Activated T-cell treated with anti-CD3 and anti-CD28 coated beads for 4 hours (primary cell): ENCODE results near the gene PDIA6.

Experiments used
- DNase-seq: peaks from one replicate; pipeline ENCODE4 v3.0.0-alpha.2; 2020

The PDIA6 gene

DNA sequence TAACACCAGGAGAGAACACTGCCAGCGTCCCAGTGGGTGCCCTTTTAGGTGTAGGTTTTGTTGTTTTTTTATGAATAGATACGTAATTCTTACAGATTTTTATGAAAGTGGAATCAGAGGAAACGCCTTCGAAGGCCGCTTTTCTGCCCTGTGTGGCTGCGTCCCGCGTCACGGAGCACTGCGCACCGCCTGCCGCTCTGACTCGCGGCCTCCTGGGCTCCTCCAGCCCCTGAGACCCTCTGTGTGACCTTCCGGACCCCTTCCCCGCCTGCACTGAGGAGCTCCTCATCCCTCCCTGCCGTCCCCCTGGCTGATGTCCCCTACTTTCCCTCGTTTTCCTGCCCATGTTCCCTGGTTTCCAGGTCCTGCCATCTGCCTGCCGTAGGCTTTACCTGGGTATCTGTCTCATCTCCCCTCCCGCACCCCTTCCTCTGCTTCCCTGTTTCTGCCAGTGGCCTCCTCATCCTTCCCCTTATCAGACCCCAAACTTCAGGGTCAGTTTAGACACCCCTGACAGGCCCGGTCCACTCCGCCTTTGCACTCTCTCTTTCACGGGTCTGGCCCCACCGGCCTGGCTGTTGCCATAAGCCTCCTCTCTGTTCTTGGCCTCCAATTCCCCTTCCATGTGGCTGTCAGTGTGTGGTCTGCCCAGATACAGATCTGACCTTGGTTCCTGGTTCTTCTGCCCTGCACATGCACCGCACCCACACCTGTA lies 32.7 kb downstream of the PDIA6 start:
- DNase-seq = no peak

DNA sequence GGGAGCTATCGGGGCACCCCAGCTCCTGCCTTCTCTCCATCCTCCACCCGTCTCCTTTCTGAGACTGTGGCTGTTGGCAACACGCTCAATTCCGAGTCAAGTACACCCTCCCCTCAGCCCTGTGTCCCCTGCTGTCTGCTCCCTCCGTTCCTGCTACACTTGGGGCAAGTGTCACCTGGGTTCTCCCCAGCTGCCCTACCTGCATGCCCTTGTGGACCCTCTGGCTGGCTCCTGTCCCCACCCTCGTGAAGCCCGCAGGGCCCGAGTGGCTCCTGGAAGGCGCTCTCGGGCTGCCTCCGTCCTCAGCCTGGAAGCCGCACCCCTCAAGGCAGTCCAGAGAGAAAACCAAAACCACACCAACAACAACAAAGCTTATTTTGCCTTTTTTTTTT lies 33.9 kb downstream of the PDIA6 start:
- DNase-seq = no peak

- DNase-seq = no peak
These were observed 34.5 kb downstream of the PDIA6 start for GRCh38 chr2:10777842-10778723.

- no peak for DNase-seq
These were observed 35.3 kb downstream of the PDIA6 start for GRCh38 chr2:10777111-10777841.

GRCh38 chr2:10776231-10776977 lies 36.2 kb downstream of the PDIA6 start:
- DNase-seq = no peak

GRCh38 chr2:10775831-10776230 lies 36.8 kb downstream of the PDIA6 start:
- no peak for DNase-seq

DNA sequence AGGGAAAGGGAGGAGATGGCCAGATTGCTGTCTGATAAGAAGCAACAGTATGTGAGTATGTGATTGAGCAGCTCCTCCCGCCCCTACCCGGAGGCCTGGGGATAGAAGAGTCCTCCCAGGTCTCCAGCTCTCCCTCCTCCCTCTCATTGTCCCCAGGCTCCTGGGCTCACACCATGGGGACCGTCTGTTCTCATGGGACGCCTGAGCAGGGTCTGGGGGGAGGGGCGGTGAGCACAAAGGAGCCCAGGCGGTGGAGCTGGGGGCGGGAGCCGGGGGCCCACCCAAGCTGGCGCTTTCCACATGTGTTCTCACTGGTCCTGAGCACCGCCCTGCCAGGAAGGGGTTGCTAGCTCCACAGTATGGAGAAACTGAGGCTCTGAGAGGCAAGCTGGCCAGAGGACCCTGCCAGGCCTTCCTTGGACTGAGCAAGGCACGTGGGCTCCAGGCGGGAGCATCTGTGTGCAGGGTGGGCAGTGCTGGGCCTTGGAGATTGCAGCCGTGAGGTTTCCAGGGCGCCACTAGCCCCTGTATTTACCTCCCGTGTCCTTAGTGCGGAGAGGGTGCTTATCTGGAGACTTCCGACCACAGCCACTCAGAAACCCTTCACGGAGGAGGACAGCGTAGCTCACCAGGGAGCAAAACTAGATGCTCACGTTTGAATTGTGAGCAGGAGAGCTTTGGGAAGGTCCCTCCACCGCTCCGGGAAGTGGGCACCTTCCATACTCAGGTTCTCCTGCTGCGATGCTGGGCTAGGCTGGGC lies 37.4 kb downstream of the PDIA6 start:
- no peak for DNase-seq

DNA sequence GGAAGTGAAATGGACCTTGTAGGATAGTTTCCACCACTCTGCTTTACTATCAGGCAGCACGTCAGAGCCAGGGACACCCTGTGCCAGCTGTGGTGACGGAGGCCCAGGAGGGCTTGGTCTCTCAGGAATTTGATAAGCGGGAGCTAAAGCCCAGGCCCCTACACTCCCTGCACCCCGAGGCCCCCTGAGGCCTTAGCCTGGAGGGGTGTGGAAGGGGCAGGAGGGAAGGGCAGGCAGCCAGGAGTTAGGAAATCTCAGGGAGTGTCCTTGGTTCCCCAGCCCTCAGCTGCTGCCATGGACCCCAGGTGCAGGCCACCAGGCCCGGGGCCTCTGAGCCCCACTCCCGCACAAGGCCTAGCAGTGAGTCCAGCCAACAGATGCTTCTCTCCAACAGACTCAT lies 38.2 kb downstream of the PDIA6 start:
- DNase-seq = no peak

GRCh38 chr2:10773821-10774341 lies 38.7 kb downstream of the PDIA6 start:
- no peak for DNase-seq

DNA sequence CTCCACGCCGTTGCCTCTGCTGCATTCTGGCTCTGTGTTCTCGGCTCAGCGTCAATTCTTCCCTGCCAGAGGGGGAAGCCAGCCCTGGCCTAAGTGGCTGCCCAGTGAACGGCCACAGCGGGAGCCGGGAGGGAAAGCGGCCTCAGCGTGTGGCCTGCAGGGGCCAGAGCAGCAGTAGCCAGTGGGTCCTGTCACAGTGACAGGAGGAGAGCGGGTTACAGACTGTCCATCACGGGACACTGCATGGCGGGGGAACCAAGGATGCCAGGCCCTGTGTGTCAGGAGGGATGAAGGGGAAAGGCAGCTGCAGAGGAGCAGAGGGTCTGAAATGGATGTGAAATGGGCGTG lies 39.7 kb downstream of the PDIA6 start:
- no peak for DNase-seq

- DNase-seq = no peak
These were observed 40.3 kb downstream of the PDIA6 start for GRCh38 chr2:10772201-10772867.

DNA sequence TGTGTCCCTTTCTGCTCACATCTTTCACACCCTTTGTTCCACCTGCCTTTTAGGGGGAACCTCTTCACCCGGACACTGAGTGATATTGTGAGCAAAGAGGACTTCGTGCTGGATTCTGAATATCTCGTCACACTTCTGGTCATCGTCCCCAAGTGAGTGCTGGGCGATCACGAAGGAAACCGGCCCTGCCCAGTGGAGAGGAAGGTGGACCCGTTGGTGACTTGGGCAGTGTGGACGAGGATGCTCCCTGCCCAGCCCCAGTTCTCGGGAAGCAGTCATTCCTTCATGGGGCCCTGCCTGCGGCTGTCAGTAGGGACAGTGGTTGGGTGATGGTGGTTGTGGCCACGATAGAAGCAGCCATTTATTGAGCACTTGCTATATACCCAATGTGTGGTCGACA lies 40.8 kb downstream of the PDIA6 start:
- no peak for DNase-seq

GRCh38 chr2:10770956-10771750 lies 41.4 kb downstream of the PDIA6 start:
- no peak for DNase-seq

DNA sequence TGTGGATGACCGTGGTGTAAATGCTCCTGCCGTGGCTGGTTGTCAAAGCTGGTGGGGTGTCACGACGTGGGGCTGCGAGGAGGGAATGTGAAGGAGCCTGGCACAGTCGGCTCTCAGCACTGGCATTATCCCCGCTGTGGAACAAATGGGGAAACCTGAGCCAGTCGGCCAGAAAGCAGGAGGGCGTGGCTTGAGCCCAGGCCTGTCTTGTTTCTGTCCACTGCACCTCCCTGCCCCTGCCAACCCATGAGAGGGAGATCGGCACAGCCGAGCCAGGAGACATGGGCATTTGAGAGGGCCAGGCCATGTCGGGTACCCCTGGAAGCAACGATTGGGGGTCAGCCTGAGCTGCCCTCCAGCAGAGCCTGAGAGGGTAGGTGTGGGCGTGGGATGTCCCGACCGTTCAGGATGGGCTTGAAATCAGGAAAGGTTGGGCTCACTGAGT lies 44.5 kb downstream of the PDIA6 start:
- no peak for DNase-seq

DNA sequence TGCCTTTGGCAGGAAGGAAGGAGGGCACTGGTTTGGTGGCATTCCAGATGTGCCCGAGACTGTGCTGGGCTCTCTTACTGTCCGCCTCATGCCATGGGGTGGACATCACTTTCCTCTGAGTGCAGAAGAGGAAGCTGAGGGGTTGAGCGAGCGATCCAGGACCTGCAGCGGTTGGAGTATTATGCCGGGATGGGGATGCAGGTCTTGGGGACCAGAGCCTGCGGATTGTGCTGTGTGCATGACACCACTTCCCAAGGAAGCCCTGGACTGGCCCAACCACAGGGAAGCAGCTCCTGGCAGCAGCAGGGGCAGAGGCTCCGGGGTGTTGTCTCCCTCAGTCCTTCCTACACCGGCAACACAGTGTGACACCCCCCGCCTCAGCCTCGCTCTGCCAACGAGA lies 46.7 kb downstream of the PDIA6 start:
- DNase-seq = no peak

DNA sequence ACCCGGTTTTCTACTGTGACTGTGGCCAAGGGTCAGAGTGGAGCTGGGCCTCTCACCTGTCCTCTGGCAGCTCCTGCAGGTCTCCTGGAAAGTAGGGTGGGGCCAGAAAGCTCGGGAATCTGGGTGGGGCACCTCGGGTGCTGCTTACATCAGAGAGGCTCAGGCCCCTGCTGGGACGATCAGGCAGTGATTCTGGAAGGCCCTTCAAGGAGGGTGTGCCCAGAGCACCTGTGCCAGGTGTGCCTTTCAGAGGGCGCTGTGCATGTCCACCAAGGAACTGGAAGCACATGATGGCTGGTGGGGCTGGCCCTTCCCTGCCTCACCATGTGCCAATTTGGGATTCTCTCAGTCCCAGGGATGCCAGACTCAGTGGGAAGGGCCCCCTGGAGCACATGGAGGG lies 47.1 kb downstream of the PDIA6 start:
- DNase-seq = no peak

GRCh38 chr2:10764896-10765295 lies 47.7 kb downstream of the PDIA6 start:
- DNase-seq = no peak

DNA sequence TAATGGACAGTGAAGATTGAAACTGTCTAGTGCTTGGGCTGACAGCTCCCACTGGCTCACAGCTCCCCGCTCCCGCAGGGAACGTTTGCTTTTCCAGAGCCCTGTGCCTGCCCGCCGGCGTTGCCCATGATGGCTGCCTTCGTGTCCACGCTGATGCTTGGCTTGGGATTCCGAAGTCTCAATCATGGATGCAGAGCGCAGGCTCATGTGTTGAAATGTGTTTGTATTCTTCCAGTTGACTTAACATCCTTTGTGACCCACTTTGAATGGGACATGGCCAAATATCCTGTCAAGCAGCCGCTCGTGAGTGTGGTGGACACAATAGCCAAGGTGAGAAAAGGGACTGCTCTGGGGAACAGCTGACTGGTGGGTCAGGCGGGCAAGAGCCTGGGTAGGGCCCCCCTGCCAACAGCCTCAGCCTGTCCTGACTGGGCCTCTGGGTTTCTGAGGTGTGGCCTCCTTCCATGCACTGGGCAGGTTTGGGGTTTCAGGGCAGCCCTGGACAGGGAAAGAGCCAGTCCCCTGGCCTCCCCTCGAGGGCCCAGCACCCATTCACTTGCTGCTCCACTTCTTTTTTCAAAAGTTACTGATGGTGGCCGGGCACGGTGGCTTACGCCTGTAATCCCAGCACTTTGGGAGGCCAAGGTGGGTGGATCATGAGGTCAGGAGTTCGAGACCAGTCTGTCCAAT lies 48.3 kb downstream of the PDIA6 start:
- DNase-seq = no peak

DNA sequence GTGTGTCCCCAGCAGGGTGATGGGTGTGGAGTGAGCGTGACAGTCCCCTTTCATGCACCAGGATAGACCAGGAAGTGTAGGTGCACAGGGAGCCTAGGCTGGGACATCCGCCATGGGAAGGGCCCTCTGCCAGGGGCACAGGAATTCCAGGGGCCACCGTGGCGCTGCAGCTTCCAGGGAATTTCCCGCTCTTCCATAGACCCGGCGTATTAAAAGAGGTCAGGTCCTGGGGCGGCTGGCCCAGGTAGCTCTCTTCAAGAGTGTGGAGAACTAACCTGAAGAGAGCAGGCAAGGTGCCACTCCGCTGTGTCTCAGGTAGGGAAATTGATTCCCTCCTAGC lies 49.2 kb downstream of the PDIA6 start:
- DNase-seq = no peak
